Neuron (in vitro differentiated cells): ENCODE data around the gene BACH1.
"Not testable (repeated sequence)": the region's sequence is repeated elsewhere in the genome, so short reads cannot be mapped to it uniquely, and the experiment has no call there.

Source experiments
- H2AFZ ChIP-seq: one replicate; pipeline ENCODE4 v1.6.1; 2013; ENCODE audit warnings: low read depth, mild to moderate bottlenecking, inconsistent platforms, low read length, moderate library complexity
- H3K27me3 ChIP-seq: one replicate; pipeline ENCODE4 v1.6.1; 2013; ENCODE audit warnings: low read length; ENCODE audit not compliant: insufficient read depth
- H3K36me3 ChIP-seq: one replicate; pipeline ENCODE4 v1.6.1; 2013; ENCODE audit warnings: low read length; ENCODE audit not compliant: insufficient read depth
- H3K4me1 ChIP-seq: one replicate; pipeline ENCODE4 v1.6.1; 2013; ENCODE audit warnings: low read length; ENCODE audit not compliant: insufficient read depth
- H3K4me3 ChIP-seq: 2 replicates; pipeline ENCODE4 v1.5.1; 2013; ENCODE audit warnings: mild to moderate bottlenecking, low read length, moderate library complexity
- H3K9me3 ChIP-seq: one replicate; pipeline ENCODE4 v1.6.1; 2013; ENCODE audit warnings: low read length

Gene BACH1

DNA sequence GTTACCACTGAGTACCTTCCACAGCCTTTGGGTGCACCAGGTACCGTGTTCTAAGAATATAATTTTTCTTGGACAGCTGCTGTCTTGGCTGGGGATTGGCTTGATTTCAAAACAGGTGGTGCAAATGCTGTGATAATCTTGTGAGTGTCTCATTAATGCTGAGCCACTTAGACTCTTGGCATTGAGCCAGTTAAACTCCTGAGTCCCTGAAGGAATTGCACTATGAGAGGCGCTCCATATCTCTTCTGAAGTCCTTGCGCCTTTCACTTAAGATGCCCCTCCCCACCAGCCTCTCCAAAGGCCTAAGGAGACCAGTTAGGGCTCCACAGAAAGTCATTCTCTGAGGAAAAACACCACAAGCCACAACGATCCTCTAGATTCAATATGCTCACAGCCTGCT is 51.0 kb downstream of the BACH1 start:
- no peaks in the 10 kb centered on the region for H3K4me1 ChIP-seq
- H3K36me3 ChIP-seq, result peaks cover 11% of the 10 kb centered on the region
- H2AFZ ChIP-seq, result no peak overlapping the region
- no peak overlapping the region for H3K4me3 ChIP-seq
- no peaks in the 10 kb centered on the region for H3K27me3 ChIP-seq
- H3K9me3 ChIP-seq, result peaks cover 3% of the 10 kb centered on the region

DNA sequence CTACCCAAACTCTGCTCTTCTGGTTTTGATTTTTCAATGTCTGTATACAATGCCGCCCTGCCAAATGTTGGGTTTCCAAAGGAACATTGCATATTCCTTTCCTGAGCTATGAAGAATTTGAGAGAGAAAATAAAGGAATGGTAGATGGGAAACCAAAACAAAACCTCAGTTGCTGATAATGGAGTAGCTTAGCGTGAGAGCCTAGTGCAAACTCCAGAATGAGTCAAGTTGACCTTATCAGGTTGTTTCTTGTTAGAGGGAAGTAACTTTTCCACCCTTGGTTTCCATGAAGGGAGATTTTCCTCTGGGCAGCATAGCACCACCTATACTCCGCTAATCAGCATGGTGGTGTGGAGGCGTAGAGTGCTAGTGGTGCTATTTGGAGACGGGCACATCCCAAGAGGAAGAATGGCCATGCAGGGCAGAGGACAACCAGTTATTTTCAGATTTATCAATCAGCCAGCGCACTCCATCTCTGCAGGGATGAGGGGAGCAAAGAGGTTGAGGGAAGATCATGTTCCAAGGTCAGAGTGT is 51.6 kb downstream of the BACH1 start:
- Histone ChIP-seq H3K9me3 (peaks cover 8% of the 10 kb centered on the region), H3K4me3 (no peak overlapping the region), H3K4me1 (no peaks in the 10 kb centered on the region), H3K27me3 (no peaks in the 10 kb centered on the region), H2AFZ (no peak overlapping the region), H3K36me3 (peaks cover 16% of the 10 kb centered on the region)

DNA sequence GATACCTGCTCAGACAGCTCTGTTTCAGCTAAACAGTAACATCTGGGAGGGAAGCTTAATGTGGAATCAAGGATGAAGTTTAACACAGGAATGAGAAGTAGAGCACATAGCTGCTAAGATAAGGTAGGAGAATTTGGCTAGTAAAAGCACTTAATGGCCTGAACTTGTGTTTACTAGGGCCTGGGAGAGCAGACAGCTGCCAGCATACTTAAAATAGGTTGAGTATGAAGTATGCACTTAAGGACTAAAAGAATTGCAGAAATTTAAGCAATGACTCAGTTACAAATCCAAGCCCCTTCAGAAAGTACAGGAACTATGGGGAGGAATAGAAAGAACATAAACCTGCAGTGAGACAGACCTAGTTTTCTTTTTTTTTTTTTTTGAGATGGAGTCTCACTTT is 53.0 kb downstream of the BACH1 start:
- Histone ChIP-seq H3K27me3 (no peaks in the 10 kb centered on the region), H3K4me3 (no peak overlapping the region), H3K36me3 (peaks cover 16% of the 10 kb centered on the region), H3K4me1 (no peaks in the 10 kb centered on the region), H2AFZ (no peak overlapping the region), H3K9me3 (peaks cover 11% of the 10 kb centered on the region)

- H3K4me3 ChIP-seq, H3K4me1 ChIP-seq, H2AFZ ChIP-seq, H3K27me3 ChIP-seq: not testable (repeated sequence)
- H3K36me3 ChIP-seq, result peaks cover 17% of the 10 kb centered on the region
- peaks cover 11% of the 10 kb centered on the region for H3K9me3 ChIP-seq
Observed at GRCh38 chr21:29355043-29355710, 56.5 kb downstream of the BACH1 start.

DNA sequence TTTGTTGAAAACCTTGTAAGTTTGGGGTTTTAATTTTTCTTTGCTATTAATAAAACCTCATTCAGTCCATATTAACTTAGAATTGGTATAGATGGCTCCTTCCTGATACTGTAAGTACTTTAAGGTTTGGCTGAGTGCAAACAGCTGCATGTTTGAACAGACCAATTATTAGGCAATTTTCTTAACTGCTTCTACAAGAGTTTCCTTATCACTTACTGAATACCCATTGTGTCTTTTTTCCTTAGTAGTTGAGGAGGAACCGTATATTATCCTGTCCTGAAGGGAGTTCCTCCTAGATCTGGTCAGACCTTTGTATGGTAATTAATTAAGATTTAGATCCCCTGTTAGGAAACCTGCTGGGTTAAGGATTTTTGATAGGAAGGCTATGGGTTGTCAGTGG is 57.6 kb downstream of the BACH1 start:
- H3K4me3 ChIP-seq, H3K27me3 ChIP-seq, H3K4me1 ChIP-seq, H2AFZ ChIP-seq: not testable (repeated sequence)
- peaks cover 17% of the 10 kb centered on the region for H3K36me3 ChIP-seq
- peaks cover 11% of the 10 kb centered on the region for H3K9me3 ChIP-seq

- H3K9me3 ChIP-seq, result peaks cover 11% of the 10 kb centered on the region
- not testable (repeated sequence) for H3K4me3 ChIP-seq, H3K27me3 ChIP-seq, H2AFZ ChIP-seq, H3K4me1 ChIP-seq
- peaks cover 19% of the 10 kb centered on the region for H3K36me3 ChIP-seq
Observed at GRCh38 chr21:29356810-29357209, 58.1 kb downstream of the BACH1 start.

GRCh38 chr21:29359718-29360117 is 61.0 kb downstream of the BACH1 start:
- H3K36me3 ChIP-seq, result peaks cover 11% of the 10 kb centered on the region
- no peak overlapping the region for H3K4me3 ChIP-seq
- no peaks in the 10 kb centered on the region for H3K27me3 ChIP-seq
- no peaks in the 10 kb centered on the region for H3K4me1 ChIP-seq
- no peak overlapping the region for H2AFZ ChIP-seq
- peaks cover 12% of the 10 kb centered on the region for H3K9me3 ChIP-seq

- no peaks in the 10 kb centered on the region for H3K4me1 ChIP-seq
- H3K36me3 ChIP-seq, result peaks cover 7% of the 10 kb centered on the region
- peaks cover 4% of the 10 kb centered on the region for H3K9me3 ChIP-seq
- H3K4me3 ChIP-seq, result no peak overlapping the region
- no peak overlapping the region for H2AFZ ChIP-seq
- no peaks in the 10 kb centered on the region for H3K27me3 ChIP-seq
Observed at GRCh38 chr21:29360799-29361765, 62.4 kb downstream of the BACH1 start.

GRCh38 chr21:29362758-29363157 is 64.0 kb downstream of the BACH1 start:
- Histone ChIP-seq H3K4me3 (no peak overlapping the region), H3K27me3 (no peaks in the 10 kb centered on the region), H2AFZ (no peak overlapping the region), H3K4me1 (no peaks in the 10 kb centered on the region), H3K36me3 (peaks cover 4% of the 10 kb centered on the region), H3K9me3 (peaks cover 4% of the 10 kb centered on the region)

GRCh38 chr21:29365661-29366265 is 67.0 kb downstream of the BACH1 start:
- H3K9me3 ChIP-seq, result peaks cover 4% of the 10 kb centered on the region
- peaks cover 4% of the 10 kb centered on the region for H3K36me3 ChIP-seq
- no peak overlapping the region for H2AFZ ChIP-seq
- H3K27me3 ChIP-seq, result no peaks in the 10 kb centered on the region
- H3K4me3 ChIP-seq, result no peak overlapping the region
- H3K4me1 ChIP-seq, result no peaks in the 10 kb centered on the region

GRCh38 chr21:29366532-29366931 is 67.8 kb downstream of the BACH1 start:
- Histone ChIP-seq H3K36me3 (peaks cover 3% of the 10 kb centered on the region), H3K4me1 (no peaks in the 10 kb centered on the region), H3K4me3 (no peak overlapping the region), H3K9me3 (peaks cover 4% of the 10 kb centered on the region), H3K27me3 (no peaks in the 10 kb centered on the region), H2AFZ (no peak overlapping the region)

DNA sequence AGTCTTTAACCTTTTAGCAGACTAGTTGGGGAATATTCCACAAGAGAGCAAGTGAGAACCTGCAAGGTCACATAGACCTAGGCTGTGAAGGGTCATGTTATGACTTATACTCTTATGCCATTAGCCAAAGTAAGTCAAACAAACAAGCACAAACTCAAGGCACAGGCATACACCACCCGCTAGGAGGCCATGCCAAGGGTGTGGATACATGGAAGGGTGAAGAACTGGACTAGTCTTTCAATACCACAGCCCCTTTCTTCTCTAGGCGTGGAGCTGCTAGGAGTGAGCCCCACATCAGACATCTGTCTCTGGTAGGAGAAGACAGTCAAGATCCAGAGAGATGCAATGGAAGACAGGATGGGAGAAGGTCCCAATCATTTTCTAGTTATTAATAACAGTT is 68.6 kb downstream of the BACH1 start:
- H3K9me3 ChIP-seq, result peaks cover 4% of the 10 kb centered on the region
- no peak overlapping the region for H3K4me3 ChIP-seq
- peaks cover 2% of the 10 kb centered on the region for H3K36me3 ChIP-seq
- H3K27me3 ChIP-seq, result no peaks in the 10 kb centered on the region
- no peaks in the 10 kb centered on the region for H3K4me1 ChIP-seq
- no peak overlapping the region for H2AFZ ChIP-seq

GRCh38 chr21:29368906-29369305 is 70.2 kb downstream of the BACH1 start:
- Histone ChIP-seq H3K9me3 (no peaks in the 10 kb centered on the region), H3K36me3 (no peaks in the 10 kb centered on the region), H3K4me1 (no peaks in the 10 kb centered on the region), H3K4me3 (no peak overlapping the region), H2AFZ (no peak overlapping the region), H3K27me3 (no peaks in the 10 kb centered on the region)
